SU-DHL-6 (cell line): ENCODE results near the gene WWOX.

Source experiments
- H2AFZ ChIP-seq: fragments of 200-600 bp; sonication (generic); 2 replicates; pipeline ENCODE4 v1.6.1; 2014; ENCODE audit warnings: low read depth, mild to moderate bottlenecking, moderate library complexity, mixed read lengths, antibody characterized with exemption, low read length; ENCODE audit not compliant: severe bottlenecking
- H3F3A ChIP-seq: fragments of 200-600 bp; shearing (Covaris generic); 2 replicates; pipeline ENCODE4 v1.6.0; 2016; ENCODE audit warnings: antibody characterized with exemption, mild to moderate bottlenecking; ENCODE audit not compliant: insufficient read depth
- H3K27ac ChIP-seq: fragments of 200-600 bp; sonication (generic); 2 replicates; pipeline ENCODE4 v1.5.1; 2016; ENCODE audit warnings: low read depth, mild to moderate bottlenecking, low read length, moderate library complexity, mixed read lengths
- H3K27me3 ChIP-seq: fragments of 200-600 bp; sonication (generic), shearing (Covaris generic); 2 replicates; pipeline ENCODE4 v1.6.0; 2014; ENCODE audit warnings: mild to moderate bottlenecking, low read length
- H3K36me3 ChIP-seq: fragments of 200-600 bp; sonication (generic); 2 replicates; pipeline ENCODE4 v1.6.1; 2014; ENCODE audit warnings: mild to moderate bottlenecking, low read length, mixed read lengths
- H3K4me2 ChIP-seq: fragments of 300-600, 200-600 bp; shearing (Covaris generic), sonication (generic); 2 replicates; pipeline ENCODE4 v1.6.0; 2014; ENCODE audit warnings: low read length, low read depth, mild to moderate bottlenecking; ENCODE audit not compliant: poor library complexity, severe bottlenecking
- H3K4me3 ChIP-seq: fragments of 200-600 bp; sonication (generic); 2 replicates; pipeline ENCODE4 v1.5.1; 2014; ENCODE audit warnings: antibody characterized with exemption, low read length, mild to moderate bottlenecking, mixed read lengths; ENCODE audit not compliant: insufficient read depth, poor library complexity, severe bottlenecking
- H3K79me2 ChIP-seq: fragments of 200-600 bp; sonication (generic); 2 replicates; pipeline ENCODE4 v1.6.1; 2014; ENCODE audit warnings: mild to moderate bottlenecking, low read length, moderate library complexity; ENCODE audit not compliant: insufficient read depth
- H3K9ac ChIP-seq: fragments of 200-600 bp; sonication (generic); 2 replicates; pipeline ENCODE4 v1.7.0; 2014; ENCODE audit warnings: mild to moderate bottlenecking, low read length
- H3K9me2 ChIP-seq: fragments of 200-600 bp; sonication (generic); replicated peaks from 2 replicates; pipeline ENCODE4 v1.6.1; 2014; ENCODE audit warnings: low read length; ENCODE audit not compliant: insufficient read depth
- H3K9me3 ChIP-seq: fragments of 200-600 bp; sonication (generic); 2 replicates; pipeline ENCODE4 v1.6.1; 2014; ENCODE audit warnings: low read length, mixed read lengths; ENCODE audit not compliant: insufficient read depth
- H4K20me1 ChIP-seq: fragments of 200-600 bp; sonication (generic); 2 replicates; pipeline ENCODE4 v1.6.1; 2014; ENCODE audit warnings: low read depth, mild to moderate bottlenecking, antibody characterized with exemption, low read length, moderate library complexity, mixed read lengths
- EZH2phosphoT487 ChIP-seq: fragments of 200-600 bp; sonication (generic), shearing (Covaris generic); conservative IDR thresholded peaks from 2 replicates; pipeline ENCODE4 v1.6.1; 2018; ENCODE audit warnings: mild to moderate bottlenecking, antibody characterized with exemption, low read length, moderate library complexity, mixed read lengths
- TF ChIP-seq, protein P1 (sequence below): fragments of 200-600 bp; sonication (generic); IDR thresholded peaks from one replicate; pipeline ENCODE4 v1.5.1; 2017; ENCODE audit warnings: antibody characterized with exemption, mild to moderate bottlenecking, low read length, moderate library complexity; ENCODE audit not compliant: insufficient read depth, poor library complexity, severe bottlenecking

Gene WWOX

DNA sequence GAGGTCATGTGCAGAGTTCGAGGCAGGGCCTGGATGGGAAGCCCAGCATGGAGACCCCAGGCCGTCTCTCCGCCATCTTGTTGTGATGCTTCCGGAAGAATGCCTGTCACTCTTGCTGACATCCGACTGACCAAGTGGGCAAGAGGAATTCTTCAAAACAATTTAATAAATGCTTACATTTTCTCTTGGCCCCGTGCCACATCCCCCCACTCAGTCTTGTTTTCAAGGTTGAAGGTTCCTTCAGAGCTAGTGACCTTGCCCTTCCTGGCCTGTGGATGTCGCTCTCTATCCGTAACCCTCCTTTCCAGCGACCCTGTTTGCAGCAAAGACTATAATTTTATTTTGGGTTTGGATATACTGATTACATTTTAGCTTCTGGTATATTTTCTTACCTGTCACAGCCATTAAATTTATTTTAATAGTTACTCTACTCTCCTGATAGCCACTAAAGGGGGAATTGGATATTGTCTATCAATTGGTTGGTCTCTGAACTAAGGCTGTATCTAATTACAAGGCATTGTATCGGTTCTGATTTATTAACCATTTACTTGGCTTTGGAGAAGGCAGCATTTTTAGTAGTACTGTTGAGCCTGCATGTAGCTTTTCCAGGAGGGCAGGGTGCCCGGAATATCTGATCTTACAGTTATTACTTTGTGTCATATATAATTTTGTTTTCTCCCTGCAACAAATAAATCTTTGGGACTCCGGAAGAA, 264.5 kb downstream of the WWOX start:
- Histone ChIP-seq H2AFZ (no peak overlapping the region), H3K9ac (no peak overlapping the region), H3K79me2 (no peaks in the 10 kb centered on the region), H3K27me3 (no peaks in the 10 kb centered on the region), H3K9me3 (no peaks in the 10 kb centered on the region), H3F3A (no peaks in the 10 kb centered on the region), H4K20me1 (no peaks in the 10 kb centered on the region), H3K27ac (no peak overlapping the region), H3K36me3 (no peaks in the 10 kb centered on the region), H3K9me2 (no peaks in the 10 kb centered on the region), H3K4me2 (no peak overlapping the region), H3K4me3 (no peak overlapping the region)
- TF ChIP-seq, protein P1, sequence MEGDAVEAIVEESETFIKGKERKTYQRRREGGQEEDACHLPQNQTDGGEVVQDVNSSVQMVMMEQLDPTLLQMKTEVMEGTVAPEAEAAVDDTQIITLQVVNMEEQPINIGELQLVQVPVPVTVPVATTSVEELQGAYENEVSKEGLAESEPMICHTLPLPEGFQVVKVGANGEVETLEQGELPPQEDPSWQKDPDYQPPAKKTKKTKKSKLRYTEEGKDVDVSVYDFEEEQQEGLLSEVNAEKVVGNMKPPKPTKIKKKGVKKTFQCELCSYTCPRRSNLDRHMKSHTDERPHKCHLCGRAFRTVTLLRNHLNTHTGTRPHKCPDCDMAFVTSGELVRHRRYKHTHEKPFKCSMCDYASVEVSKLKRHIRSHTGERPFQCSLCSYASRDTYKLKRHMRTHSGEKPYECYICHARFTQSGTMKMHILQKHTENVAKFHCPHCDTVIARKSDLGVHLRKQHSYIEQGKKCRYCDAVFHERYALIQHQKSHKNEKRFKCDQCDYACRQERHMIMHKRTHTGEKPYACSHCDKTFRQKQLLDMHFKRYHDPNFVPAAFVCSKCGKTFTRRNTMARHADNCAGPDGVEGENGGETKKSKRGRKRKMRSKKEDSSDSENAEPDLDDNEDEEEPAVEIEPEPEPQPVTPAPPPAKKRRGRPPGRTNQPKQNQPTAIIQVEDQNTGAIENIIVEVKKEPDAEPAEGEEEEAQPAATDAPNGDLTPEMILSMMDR, result no peak
- no peak for TF ChIP-seq EZH2phosphoT487

DNA sequence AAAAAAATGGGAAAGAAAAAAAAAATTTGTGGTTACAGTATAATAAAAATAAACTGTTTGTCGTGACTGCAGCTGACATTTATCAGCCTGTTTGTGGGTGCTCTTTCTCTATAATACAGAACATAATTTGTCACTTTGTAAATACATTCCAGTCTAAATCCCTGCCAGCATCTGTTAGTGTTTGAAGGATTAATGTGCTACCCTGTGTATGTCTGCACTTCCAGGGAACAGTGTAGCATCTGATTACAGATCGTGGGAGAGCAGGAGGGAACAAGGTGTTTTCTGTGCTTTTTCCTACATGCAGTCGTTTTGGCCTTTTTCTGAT, 265.1 kb downstream of the WWOX start:
- TF ChIP-seq, protein P1, result no peak
- TF ChIP-seq EZH2phosphoT487, result no peak
- H3K9ac ChIP-seq, result no peak overlapping the region
- H3K9me3 ChIP-seq, result no peaks in the 10 kb centered on the region
- H3K27ac ChIP-seq, result no peak overlapping the region
- no peaks in the 10 kb centered on the region for H4K20me1 ChIP-seq
- H3K9me2 ChIP-seq, result no peaks in the 10 kb centered on the region
- H2AFZ ChIP-seq, result no peak overlapping the region
- H3F3A ChIP-seq, result no peaks in the 10 kb centered on the region
- no peaks in the 10 kb centered on the region for H3K27me3 ChIP-seq
- H3K4me2 ChIP-seq, result no peak overlapping the region
- no peaks in the 10 kb centered on the region for H3K36me3 ChIP-seq
- no peak overlapping the region for H3K4me3 ChIP-seq
- no peaks in the 10 kb centered on the region for H3K79me2 ChIP-seq

DNA sequence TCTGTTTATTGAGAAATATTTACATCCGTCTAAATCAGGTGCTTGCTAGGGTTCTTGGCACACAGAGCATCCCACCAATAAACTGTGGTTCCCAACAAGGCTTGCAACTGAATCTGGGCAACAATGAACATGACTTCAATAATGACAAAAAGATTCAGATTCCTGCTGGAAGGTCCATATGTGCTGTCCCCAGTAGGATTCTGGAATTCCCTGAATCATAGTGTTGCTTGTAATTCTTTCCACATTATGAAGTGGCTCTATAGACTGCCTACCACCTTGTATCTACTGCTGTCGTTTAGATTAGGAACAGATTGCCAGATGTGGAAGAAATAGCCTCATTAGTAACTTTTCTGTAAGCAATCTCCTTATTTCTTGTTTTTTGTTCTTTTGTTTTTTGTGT, 265.9 kb downstream of the WWOX start:
- Histone ChIP-seq H3K27me3 (no peaks in the 10 kb centered on the region), H3K4me2 (no peak overlapping the region), H3K4me3 (no peak overlapping the region), H2AFZ (no peak overlapping the region), H3K9me2 (no peaks in the 10 kb centered on the region), H3K27ac (no peak overlapping the region), H4K20me1 (no peaks in the 10 kb centered on the region), H3K9me3 (no peaks in the 10 kb centered on the region), H3K79me2 (no peaks in the 10 kb centered on the region), H3K9ac (no peak overlapping the region), H3F3A (no peaks in the 10 kb centered on the region), H3K36me3 (no peaks in the 10 kb centered on the region)
- TF ChIP-seq EZH2phosphoT487, result no peak
- TF ChIP-seq, protein P1, result no peak
